ENCODE measurements around the gene PRDM5. TPM values are rescaled to one million over a fixed set of nuclear protein-coding genes. Genes with fewer than 3 reads are reported as not detected.

PRDM5 gene
- total and polyA plus RNA-seq, 10 of the 15 experiments (the other 5 are each of a cell fraction or from before 2014, with no cell fraction given): 0.07 TPM; not detected in 9

DNA sequence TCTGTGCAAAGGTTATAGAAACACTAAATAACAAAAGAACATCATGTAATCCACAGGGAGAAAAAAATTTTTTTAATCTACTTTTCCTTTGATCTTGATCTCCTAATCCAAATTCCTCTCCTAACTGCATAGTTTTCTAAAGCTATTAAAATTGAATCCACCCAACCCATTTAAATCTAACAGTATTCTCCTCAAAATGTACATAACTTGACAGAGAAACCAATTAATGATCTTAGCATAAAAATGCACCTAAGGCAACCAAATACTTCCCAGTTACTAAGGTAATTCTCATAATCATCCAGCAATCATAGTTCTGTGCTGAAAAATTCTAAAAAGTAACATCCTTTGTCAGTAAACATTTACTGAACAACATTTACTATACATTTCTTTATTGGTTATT lies 60.7 kb downstream of the PRDM5 start:
- intact Hi-C loops (cut with micrococcal nuclease; ENCODE audit: unreplicated experiment): no loop called here
- Histone ChIP-seq H3K27ac (ENCODE audit: control insufficient read depth, insufficient read depth) (no peak overlapping the region), H3K36me3 (ENCODE audit: control insufficient read depth in 2 of 2, insufficient read depth in 2 of 2, low read length in 1 of 2) (no peaks in the 10 kb centered on the region), H3K9ac (ENCODE audit: control insufficient read depth, insufficient read depth, low read length) (no peak overlapping the region), H3K9me3 (replicated peaks; ENCODE audit: control insufficient read depth, insufficient read depth, low read length) (no peaks in the 10 kb centered on the region), H4K20me1 (ENCODE audit: control insufficient read depth, insufficient read depth) (no peaks in the 10 kb centered on the region), H3K4me2 (ENCODE audit: control insufficient read depth, insufficient read depth) (no peak overlapping the region), H3K4me3 (no peak overlapping the region), H3K27me3 (replicated peaks in 1 of 2; ENCODE audit: control insufficient read depth in 2 of 2, insufficient read depth in 2 of 2, low read length in 1 of 2) (peaks cover 0 to 6% of the 10 kb centered on the region in 2 experiments; a peak in 2 of 4 replicates), H2AFZ (ENCODE audit: control insufficient read depth, low read depth, low read length) (no peak overlapping the region), H3K79me2 (ENCODE audit: control insufficient read depth, insufficient read depth, low read length) (no peaks in the 10 kb centered on the region), H3K4me1 (ENCODE audit: control insufficient read depth, insufficient read depth, low read length) (no peaks in the 10 kb centered on the region)
- ChIA-PET CTCF (no interaction called here), POLR2A (no interaction called here), SMC1A (ENCODE audit: uncharacterized antibody, unreplicated experiment) (interaction anchor here (1.4 to 1.9 kb wide), 2 partner anchors 12 to 141 kb away, joined by 4 read pairs; no protein-coding TSS in a partner anchor), RAD21 (ENCODE audit: unreplicated experiment) (no interaction called here)
- no TSS peak for BruUV-seq (replicated peaks)
- FAIRE-seq (no peak), ATAC-seq (no peak), DNase-seq (ENCODE audit: low read depth, low spot score) (no peak)
- TF ChIP-seq, protein P1, sequence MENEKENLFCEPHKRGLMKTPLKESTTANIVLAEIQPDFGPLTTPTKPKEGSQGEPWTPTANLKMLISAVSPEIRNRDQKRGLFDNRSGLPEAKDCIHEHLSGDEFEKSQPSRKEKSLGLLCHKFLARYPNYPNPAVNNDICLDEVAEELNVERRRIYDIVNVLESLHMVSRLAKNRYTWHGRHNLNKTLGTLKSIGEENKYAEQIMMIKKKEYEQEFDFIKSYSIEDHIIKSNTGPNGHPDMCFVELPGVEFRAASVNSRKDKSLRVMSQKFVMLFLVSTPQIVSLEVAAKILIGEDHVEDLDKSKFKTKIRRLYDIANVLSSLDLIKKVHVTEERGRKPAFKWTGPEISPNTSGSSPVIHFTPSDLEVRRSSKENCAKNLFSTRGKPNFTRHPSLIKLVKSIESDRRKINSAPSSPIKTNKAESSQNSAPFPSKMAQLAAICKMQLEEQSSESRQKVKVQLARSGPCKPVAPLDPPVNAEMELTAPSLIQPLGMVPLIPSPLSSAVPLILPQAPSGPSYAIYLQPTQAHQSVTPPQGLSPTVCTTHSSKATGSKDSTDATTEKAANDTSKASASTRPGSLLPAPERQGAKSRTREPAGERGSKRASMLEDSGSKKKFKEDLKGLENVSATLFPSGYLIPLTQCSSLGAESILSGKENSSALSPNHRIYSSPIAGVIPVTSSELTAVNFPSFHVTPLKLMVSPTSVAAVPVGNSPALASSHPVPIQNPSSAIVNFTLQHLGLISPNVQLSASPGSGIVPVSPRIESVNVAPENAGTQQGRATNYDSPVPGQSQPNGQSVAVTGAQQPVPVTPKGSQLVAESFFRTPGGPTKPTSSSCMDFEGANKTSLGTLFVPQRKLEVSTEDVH (IDR thresholded peaks at IDR 0.05; ENCODE audit: low read depth, partially characterized antibody): no peak
- no peak for TF ChIP-seq SMC3 (IDR thresholded peaks at IDR 0.05; ENCODE audit: borderline replicate concordance, low read length)
- TF ChIP-seq ZNF384 (IDR thresholded peaks at IDR 0.05; ENCODE audit: borderline replicate concordance, low read depth, low read length): no peak
- no peak for TF ChIP-seq NFYB (IDR thresholded peaks at IDR 0.05; ENCODE audit: insufficient read depth, low read depth, low read length)
- no peak for TF ChIP-seq IKZF2 (IDR thresholded peaks at IDR 0.05)
- no peak for TF ChIP-seq NR2F1 (conservative IDR thresholded peaks at IDR 0.05)
- TF ChIP-seq YY1 (IDR thresholded peaks at IDR 0.05; ENCODE audit: low read depth, low read length): no peak
- TF ChIP-seq RFX5 (IDR thresholded peaks at IDR 0.05; ENCODE audit: low read depth, low read length): no peak
- TF ChIP-seq CHD4 (IDR thresholded peaks at IDR 0.05): no peak
- TF ChIP-seq BACH1 (IDR thresholded peaks at IDR 0.05; ENCODE audit: borderline replicate concordance): no peak
- no peak for TF ChIP-seq CREB1 (IDR thresholded peaks at IDR 0.05; ENCODE audit: low read depth)
- no peak for TF ChIP-seq SIN3A (IDR thresholded peaks at IDR 0.05; ENCODE audit: low read depth, low read length)
- no peak for TF ChIP-seq NFXL1 (IDR thresholded peaks at IDR 0.05; ENCODE audit: borderline replicate concordance)
- no peak for TF ChIP-seq MEF2A (IDR thresholded peaks at IDR 0.05; ENCODE audit: insufficient read depth, low read depth, low read length)
- TF ChIP-seq, protein P2, sequence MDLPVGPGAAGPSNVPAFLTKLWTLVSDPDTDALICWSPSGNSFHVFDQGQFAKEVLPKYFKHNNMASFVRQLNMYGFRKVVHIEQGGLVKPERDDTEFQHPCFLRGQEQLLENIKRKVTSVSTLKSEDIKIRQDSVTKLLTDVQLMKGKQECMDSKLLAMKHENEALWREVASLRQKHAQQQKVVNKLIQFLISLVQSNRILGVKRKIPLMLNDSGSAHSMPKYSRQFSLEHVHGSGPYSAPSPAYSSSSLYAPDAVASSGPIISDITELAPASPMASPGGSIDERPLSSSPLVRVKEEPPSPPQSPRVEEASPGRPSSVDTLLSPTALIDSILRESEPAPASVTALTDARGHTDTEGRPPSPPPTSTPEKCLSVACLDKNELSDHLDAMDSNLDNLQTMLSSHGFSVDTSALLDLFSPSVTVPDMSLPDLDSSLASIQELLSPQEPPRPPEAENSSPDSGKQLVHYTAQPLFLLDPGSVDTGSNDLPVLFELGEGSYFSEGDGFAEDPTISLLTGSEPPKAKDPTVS (IDR thresholded peaks at IDR 0.05; ENCODE audit: low read depth, low read length): no peak
- TF ChIP-seq BMI1 (IDR thresholded peaks at IDR 0.05; ENCODE audit: borderline replicate concordance): no peak
- no peak for TF ChIP-seq CHD1 (IDR thresholded peaks at IDR 0.05; ENCODE audit: low read depth, low read length)
- in situ Hi-C loops (cut with MboI): no loop called here
